ENCODE results near the gene ZNF417.

ZNF417 gene

DNA sequence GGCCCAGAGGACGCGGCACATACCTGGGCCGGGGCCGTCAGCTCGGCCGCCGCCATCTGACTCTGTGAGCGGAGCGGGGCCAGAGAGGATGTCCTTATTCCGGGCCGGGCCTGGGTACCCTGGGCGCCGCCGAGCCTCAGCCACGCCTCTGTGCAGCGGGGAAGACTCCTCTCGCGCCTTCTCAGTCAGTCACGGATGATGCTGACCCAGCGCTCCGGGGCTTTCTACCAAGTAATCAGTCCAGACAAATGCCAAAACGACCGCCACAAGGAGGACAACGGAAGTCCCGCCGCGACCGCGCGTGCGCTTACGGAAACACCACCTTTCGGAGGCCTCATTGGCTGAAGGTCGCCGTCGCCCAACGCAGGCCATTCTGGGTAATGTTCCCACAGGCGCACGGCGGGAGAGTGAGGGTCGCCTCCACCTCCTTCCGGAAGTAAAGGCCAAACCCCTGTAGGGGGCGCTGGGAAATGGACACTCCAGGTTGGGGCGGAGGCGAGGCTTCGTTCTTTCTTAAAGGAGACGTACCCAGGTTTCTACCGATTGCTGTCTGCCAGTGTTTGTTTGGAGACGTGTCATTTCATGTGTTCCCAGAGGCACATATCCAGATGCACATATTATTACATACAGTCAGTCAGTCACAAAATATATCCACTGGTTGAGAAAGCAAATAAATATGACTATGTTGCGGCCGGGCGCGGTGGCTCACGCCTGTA, 31.2 kb upstream of the ZNF417 start, which contains the start of gene ZNF256:
Gene ZNF256, minus strand, starts transcription at position 288 of the 716 bp plus-strand sequence. Its CDS starts 232 bp downstream, at position 56.
- no peak within 1 kb of the TSS for H2AFZ ChIP-seq (ENCODE audit: low read depth, low read length, severe bottlenecking)

DNA sequence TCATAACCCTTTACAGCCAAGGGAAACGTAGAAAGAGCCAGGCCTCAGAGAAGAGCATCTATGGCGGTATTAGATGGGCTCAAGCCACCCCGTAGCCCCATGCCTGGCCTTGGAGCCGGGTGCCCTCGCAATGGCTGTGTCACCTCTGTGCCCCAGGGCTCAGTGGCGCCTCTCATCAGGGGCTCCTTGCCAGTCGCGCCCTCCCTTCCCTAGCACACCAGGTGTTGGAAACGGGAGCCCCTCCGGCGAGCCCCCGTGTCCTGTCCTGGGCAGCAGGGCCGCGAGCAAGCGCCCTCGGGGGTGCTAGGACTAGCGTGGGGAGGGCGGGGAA, 30.7 kb upstream of the ZNF417 start:
- TF ChIP-seq EZH2phosphoT487 (conservative IDR thresholded peaks at IDR 0.05; ENCODE audit: low read length): no peak
- H2AFZ ChIP-seq (ENCODE audit: low read depth, low read length, severe bottlenecking): no peak overlapping the region
- no peaks in the 10 kb centered on the region for H3K79me2 ChIP-seq (ENCODE audit: insufficient read depth, low read length)
- peaks cover 5% of the 10 kb centered on the region; the same call in 1 of the 2 replicates for H3K9me3 ChIP-seq (ENCODE audit: insufficient read depth, low read length)
- no peak overlapping the region for H3K4me3 ChIP-seq (ENCODE audit: insufficient read depth, low read length, poor library complexity, severe bottlenecking)
- H3K9me2 ChIP-seq (replicated peaks; ENCODE audit: insufficient read depth, low read length): no peaks in the 10 kb centered on the region
- H3K27ac ChIP-seq (ENCODE audit: low read depth, low read length): no peak overlapping the region
- H3K27me3 ChIP-seq (ENCODE audit: low read length): no peaks in the 10 kb centered on the region
- no peaks in the 10 kb centered on the region for H4K20me1 ChIP-seq (ENCODE audit: low read depth, low read length)
- no peak overlapping the region for H3K4me2 ChIP-seq (ENCODE audit: low read depth, low read length, poor library complexity, severe bottlenecking)
- H3F3A ChIP-seq (ENCODE audit: insufficient read depth): no peaks in the 10 kb centered on the region
- no peak overlapping the region for H3K9ac ChIP-seq (ENCODE audit: low read length)
- H3K36me3 ChIP-seq (ENCODE audit: low read length): no peaks in the 10 kb centered on the region

More for the DNA sequence above, 31.2 kb upstream of the ZNF417 start, which contains the start of gene ZNF256:
- no peaks in the 10 kb centered on the region for H3K9me2 ChIP-seq (replicated peaks; ENCODE audit: insufficient read depth, low read length)
- H3K9me3 ChIP-seq (ENCODE audit: insufficient read depth, low read length): peaks cover 4% of the 10 kb centered on the region; the same call in 1 of the 2 replicates
- H3K27ac ChIP-seq (ENCODE audit: low read depth, low read length): no peak within 1 kb of the TSS
- no peak within 1 kb of the TSS for H3K9ac ChIP-seq (ENCODE audit: low read length)
- no peaks in the 10 kb centered on the region for H3K36me3 ChIP-seq (ENCODE audit: low read length)
- no peaks in the 10 kb centered on the region for H4K20me1 ChIP-seq (ENCODE audit: low read depth, low read length)
- no peaks in the 10 kb centered on the region for H3F3A ChIP-seq (ENCODE audit: insufficient read depth)
- no peak within 1 kb of the TSS for H3K4me2 ChIP-seq (ENCODE audit: low read depth, low read length, poor library complexity, severe bottlenecking)
- no peak for TF ChIP-seq EZH2phosphoT487 (conservative IDR thresholded peaks at IDR 0.05; ENCODE audit: low read length)
- TF ChIP-seq, protein P1, sequence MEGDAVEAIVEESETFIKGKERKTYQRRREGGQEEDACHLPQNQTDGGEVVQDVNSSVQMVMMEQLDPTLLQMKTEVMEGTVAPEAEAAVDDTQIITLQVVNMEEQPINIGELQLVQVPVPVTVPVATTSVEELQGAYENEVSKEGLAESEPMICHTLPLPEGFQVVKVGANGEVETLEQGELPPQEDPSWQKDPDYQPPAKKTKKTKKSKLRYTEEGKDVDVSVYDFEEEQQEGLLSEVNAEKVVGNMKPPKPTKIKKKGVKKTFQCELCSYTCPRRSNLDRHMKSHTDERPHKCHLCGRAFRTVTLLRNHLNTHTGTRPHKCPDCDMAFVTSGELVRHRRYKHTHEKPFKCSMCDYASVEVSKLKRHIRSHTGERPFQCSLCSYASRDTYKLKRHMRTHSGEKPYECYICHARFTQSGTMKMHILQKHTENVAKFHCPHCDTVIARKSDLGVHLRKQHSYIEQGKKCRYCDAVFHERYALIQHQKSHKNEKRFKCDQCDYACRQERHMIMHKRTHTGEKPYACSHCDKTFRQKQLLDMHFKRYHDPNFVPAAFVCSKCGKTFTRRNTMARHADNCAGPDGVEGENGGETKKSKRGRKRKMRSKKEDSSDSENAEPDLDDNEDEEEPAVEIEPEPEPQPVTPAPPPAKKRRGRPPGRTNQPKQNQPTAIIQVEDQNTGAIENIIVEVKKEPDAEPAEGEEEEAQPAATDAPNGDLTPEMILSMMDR (IDR thresholded peaks at IDR 0.05; ENCODE audit: insufficient read depth, low read length, poor library complexity, severe bottlenecking): no peak
- H3K4me3 ChIP-seq (ENCODE audit: insufficient read depth, low read length, poor library complexity, severe bottlenecking): no peak within 1 kb of the TSS
- H3K27me3 ChIP-seq (ENCODE audit: low read length): no peaks in the 10 kb centered on the region
- H3K79me2 ChIP-seq (ENCODE audit: insufficient read depth, low read length): no peaks in the 10 kb centered on the region

DNA sequence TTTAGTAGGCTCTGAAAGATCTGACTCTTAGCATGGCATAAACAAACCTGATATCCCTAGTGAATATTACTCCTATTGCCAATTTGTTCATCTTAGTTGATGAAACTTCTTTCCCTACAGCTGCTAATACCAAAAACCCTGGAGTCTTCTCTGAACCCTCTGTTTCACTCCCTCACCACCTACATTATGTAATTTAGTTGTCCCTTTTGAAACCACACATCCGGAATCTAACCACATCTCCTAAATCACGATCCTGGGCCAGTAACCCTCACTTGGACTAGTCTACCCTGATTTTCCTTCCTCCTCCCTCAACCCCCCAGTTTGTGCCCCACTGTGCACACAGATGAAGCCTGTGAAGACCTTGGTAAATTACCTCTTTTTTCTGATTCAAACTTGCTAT, 29.9 kb upstream of the ZNF417 start:
- H4K20me1 ChIP-seq (ENCODE audit: low read depth, low read length): no peaks in the 10 kb centered on the region
- no peak overlapping the region for H3K27ac ChIP-seq (ENCODE audit: low read depth, low read length)
- H3K36me3 ChIP-seq (ENCODE audit: low read length): no peaks in the 10 kb centered on the region
- no peak for TF ChIP-seq EZH2phosphoT487 (conservative IDR thresholded peaks at IDR 0.05; ENCODE audit: low read length)
- TF ChIP-seq, protein P1 (IDR thresholded peaks at IDR 0.05; ENCODE audit: insufficient read depth, low read length, poor library complexity, severe bottlenecking): no peak
- H3K79me2 ChIP-seq (ENCODE audit: insufficient read depth, low read length): no peaks in the 10 kb centered on the region
- no peaks in the 10 kb centered on the region for H3F3A ChIP-seq (ENCODE audit: insufficient read depth)
- no peak overlapping the region for H3K9ac ChIP-seq (ENCODE audit: low read length)
- H3K4me2 ChIP-seq (ENCODE audit: low read depth, low read length, poor library complexity, severe bottlenecking): no peak overlapping the region
- peaks cover 13% of the 10 kb centered on the region; the same call in 1 of the 2 replicates for H3K9me3 ChIP-seq (ENCODE audit: insufficient read depth, low read length)
- H2AFZ ChIP-seq (ENCODE audit: low read depth, low read length, severe bottlenecking): no peak overlapping the region
- no peaks in the 10 kb centered on the region for H3K9me2 ChIP-seq (replicated peaks; ENCODE audit: insufficient read depth, low read length)
- no peak overlapping the region for H3K4me3 ChIP-seq (ENCODE audit: insufficient read depth, low read length, poor library complexity, severe bottlenecking)
- H3K27me3 ChIP-seq (ENCODE audit: low read length): no peaks in the 10 kb centered on the region

DNA sequence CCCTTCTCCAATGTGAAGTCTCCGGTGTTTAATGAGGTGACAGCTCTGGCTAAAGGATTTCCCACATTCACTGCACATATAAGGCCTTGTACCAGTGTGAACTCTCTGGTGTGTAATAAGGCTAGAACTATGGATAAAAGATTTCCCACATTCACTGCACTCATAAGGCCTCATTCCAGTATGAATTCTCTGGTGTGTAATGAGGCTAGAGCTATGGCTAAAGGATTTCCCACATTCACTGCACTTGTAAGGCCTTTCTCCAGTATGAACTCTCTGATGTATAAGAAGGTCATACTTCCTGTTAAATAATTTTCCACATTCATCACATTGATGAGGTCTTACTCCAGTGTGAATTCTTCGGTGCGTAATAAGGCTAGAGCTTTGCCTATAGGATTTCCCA, 25.2 kb upstream of the ZNF417 start:
- TF ChIP-seq, protein P1 (IDR thresholded peaks at IDR 0.05; ENCODE audit: insufficient read depth, low read length, poor library complexity, severe bottlenecking): no peak
- TF ChIP-seq EZH2phosphoT487 (conservative IDR thresholded peaks at IDR 0.05; ENCODE audit: low read length): no peak
- Histone ChIP-seq H3K9me3 (ENCODE audit: insufficient read depth, low read length) (peaks cover 11% of the 10 kb centered on the region; the same call in 1 of the 2 replicates), H3K9me2 (replicated peaks; ENCODE audit: insufficient read depth, low read length) (no peaks in the 10 kb centered on the region), H3K27ac (ENCODE audit: low read depth, low read length) (no peak overlapping the region), H3K4me2 (ENCODE audit: low read depth, low read length, poor library complexity, severe bottlenecking) (no peak overlapping the region), H3K27me3 (ENCODE audit: low read length) (no peaks in the 10 kb centered on the region), H3K36me3 (ENCODE audit: low read length) (no peaks in the 10 kb centered on the region), H3K79me2 (ENCODE audit: insufficient read depth, low read length) (no peaks in the 10 kb centered on the region), H3K9ac (ENCODE audit: low read length) (no peak overlapping the region), H3F3A (ENCODE audit: insufficient read depth) (no peaks in the 10 kb centered on the region), H2AFZ (ENCODE audit: low read depth, low read length, severe bottlenecking) (no peak overlapping the region), H4K20me1 (ENCODE audit: low read depth, low read length) (no peaks in the 10 kb centered on the region), H3K4me3 (ENCODE audit: insufficient read depth, low read length, poor library complexity, severe bottlenecking) (no peak overlapping the region)
